Retinal pigment epithelial cell (primary cell): ENCODE measurements around the gene CYSRT1.
"Not testable (repeated sequence)": the region's sequence is repeated elsewhere in the genome, so short reads cannot be mapped to it uniquely, and the experiment has no call there.

Source experiments
- DNase-seq: peaks from one replicate; pipeline ENCODE4 v3.0.0-alpha.2; 2010; ENCODE audit warnings: low read depth
- H3K4me3 ChIP-seq: 2 replicates; pipeline ENCODE4 v1.5.1; 2011; ENCODE audit warnings: mild to moderate bottlenecking, low read length, control low read depth, moderate library complexity
- CTCF ChIP-seq: conservative IDR thresholded peaks from 2 replicates; pipeline ENCODE4 v1.5.1; 2011; ENCODE audit warnings: low read depth, low read length, control low read depth, inconsistent platforms

The CYSRT1 gene

GRCh38 chr9:137256856-137257255, 31.9 kb downstream of the CYSRT1 start:
- no peak for TF ChIP-seq CTCF
- no peak for DNase-seq
- H3K4me3 ChIP-seq, result no peak overlapping the region

- H3K4me3 ChIP-seq, DNase-seq: not testable (repeated sequence)
- peak; percentile 49 for TF ChIP-seq CTCF
Observed at GRCh38 chr9:137262173-137262908, 37.4 kb downstream of the CYSRT1 start.

- no peak overlapping the region for H3K4me3 ChIP-seq
- no peak for DNase-seq
- no peak for TF ChIP-seq CTCF
Observed at GRCh38 chr9:137262909-137263285, 37.9 kb downstream of the CYSRT1 start.

GRCh38 chr9:137263506-137263905, 38.5 kb downstream of the CYSRT1 start:
- no peak for DNase-seq
- no peak overlapping the region for H3K4me3 ChIP-seq
- no peak for TF ChIP-seq CTCF

- no peak for DNase-seq
- no peak for TF ChIP-seq CTCF
- no peak overlapping the region for H3K4me3 ChIP-seq
Observed at GRCh38 chr9:137264067-137264466, 39.1 kb downstream of the CYSRT1 start.

- DNase-seq, result no peak
Observed at GRCh38 chr9:137265496-137266161, 40.7 kb downstream of the CYSRT1 start.

More at GRCh38 chr9:137265496-137266161, 40.7 kb downstream of the CYSRT1 start:
- no peak overlapping the region for H3K4me3 ChIP-seq
- no peak for TF ChIP-seq CTCF
